ENCODE results near the gene FOXP3. TPM values are rescaled to one million over a fixed set of nuclear protein-coding genes. Genes with fewer than 3 reads are reported as not detected.

The FOXP3 gene
- total RNA-seq, 4 donors from 2014 or later: 0.26 to 1.0 (median 0.62) TPM; not detected in 1

DNA sequence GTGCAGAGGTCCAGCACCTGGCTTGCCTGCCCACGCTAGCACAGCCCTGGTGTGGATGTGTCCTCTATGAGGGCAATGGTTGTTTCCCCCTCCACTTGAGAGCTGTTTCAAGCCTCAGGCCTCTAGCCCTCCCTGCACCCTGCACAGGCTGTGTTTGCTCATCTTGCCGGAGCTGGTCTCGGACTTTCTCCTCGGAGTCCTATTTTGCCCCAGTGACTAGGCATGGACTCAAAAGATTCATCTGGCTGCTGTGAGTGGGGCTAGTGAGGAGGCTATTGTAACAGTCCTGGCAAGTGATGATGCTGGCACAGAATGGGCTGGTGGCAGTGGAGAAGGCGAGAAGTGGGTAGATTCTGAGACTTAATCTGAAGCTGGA, 5.8 kb downstream of the FOXP3 start:
- no peak for DNase-seq (ENCODE audit: low spot score in 2 of 2)
- Histone ChIP-seq H3K27me3 (no peaks in the 10 kb centered on the region), H3K4me3 (no peak overlapping the region), H3K36me3 (no peaks in the 10 kb centered on the region), H3K9me3 (no peaks in the 10 kb centered on the region), H3K27ac (no peak overlapping the region), H3K4me1 (no peaks in the 10 kb centered on the region)
- TF ChIP-seq EP300 (IDR thresholded peaks at IDR 0.05) (no peak), POLR2A (IDR thresholded peaks at IDR 0.05) (no peak)
- 89% methylated on average over 5 of the region's 5 CpGs for WGBS

GRCh38 chrX:49257846-49258748, 6.4 kb downstream of the FOXP3 start:
- WGBS: 61% methylated on average over 14 of the region's 20 CpGs
- Histone ChIP-seq H3K4me3 (no peak overlapping the region), H3K36me3 (no peaks in the 10 kb centered on the region), H3K9me3 (no peaks in the 10 kb centered on the region), H3K27ac (no peak overlapping the region), H3K4me1 (no peaks in the 10 kb centered on the region), H3K27me3 (no peaks in the 10 kb centered on the region)
- no peak for DNase-seq (ENCODE audit: low spot score in 2 of 2)
- no peak for TF ChIP-seq POLR2A (IDR thresholded peaks at IDR 0.05)
- no peak for TF ChIP-seq EP300 (IDR thresholded peaks at IDR 0.05)
- TF ChIP-seq CTCF (IDR thresholded peaks at IDR 0.05): no peak
- TF ChIP-seq POLR2AphosphoS5 (IDR thresholded peaks at IDR 0.05): no peak

GRCh38 chrX:49257074-49257790, 7.3 kb downstream of the FOXP3 start:
- TF ChIP-seq POLR2AphosphoS5 (IDR thresholded peaks at IDR 0.05): no peak
- TF ChIP-seq CTCF (IDR thresholded peaks at IDR 0.05): no peak
- no peak for TF ChIP-seq POLR2A (IDR thresholded peaks at IDR 0.05)
- TF ChIP-seq EP300 (IDR thresholded peaks at IDR 0.05): no peak
- DNase-seq (ENCODE audit: low spot score in 2 of 2): no peak
- no peaks in the 10 kb centered on the region for H3K9me3 ChIP-seq
- H3K27ac ChIP-seq: no peak overlapping the region
- no peak overlapping the region for H3K4me3 ChIP-seq
- no peaks in the 10 kb centered on the region for H3K4me1 ChIP-seq
- 79% methylated on average over 5 of the region's 14 CpGs for WGBS
- H3K36me3 ChIP-seq: no peaks in the 10 kb centered on the region
- no peaks in the 10 kb centered on the region for H3K27me3 ChIP-seq

- Histone ChIP-seq H3K27me3 (no peaks in the 10 kb centered on the region), H3K36me3 (no peaks in the 10 kb centered on the region), H3K4me3 (no peak overlapping the region), H3K9me3 (no peaks in the 10 kb centered on the region), H3K27ac (no peak overlapping the region), H3K4me1 (no peaks in the 10 kb centered on the region)
- no peak for DNase-seq (ENCODE audit: low spot score in 2 of 2)
- TF ChIP-seq CTCF (IDR thresholded peaks at IDR 0.05) (no peak), EP300 (IDR thresholded peaks at IDR 0.05) (no peak), POLR2A (IDR thresholded peaks at IDR 0.05) (no peak), POLR2AphosphoS5 (IDR thresholded peaks at IDR 0.05) (no peak)
- 81% methylated on average over 6 of the region's 9 CpGs for whole genome bisulfite sequencing
These were observed 8.1 kb downstream of the FOXP3 start for GRCh38 chrX:49256268-49256995.

GRCh38 chrX:49254639-49255038, 9.9 kb downstream of the FOXP3 start:
- no peak for DNase-seq (ENCODE audit: low spot score in 2 of 2)
- H3K27ac ChIP-seq: no peak overlapping the region
- no peaks in the 10 kb centered on the region for H3K4me1 ChIP-seq
- WGBS: 82% methylated on average over 7 of the region's 7 CpGs
- H3K4me3 ChIP-seq: no peak overlapping the region
- H3K9me3 ChIP-seq: no peaks in the 10 kb centered on the region
- H3K27me3 ChIP-seq: no peaks in the 10 kb centered on the region
- peaks cover 2% of the 10 kb centered on the region for H3K36me3 ChIP-seq
- TF ChIP-seq POLR2AphosphoS5 (IDR thresholded peaks at IDR 0.05) (no peak), EP300 (IDR thresholded peaks at IDR 0.05) (no peak), POLR2A (IDR thresholded peaks at IDR 0.05) (no peak)
